Parathyroid adenoma (tissue), 2 donors: Measurements from ENCODE around the gene OPRL1.

ENCODE experiments used
- H2AFZ ChIP-seq: fragments of 300-600 bp; sonication (generic); one replicate; pipeline ENCODE4 v1.7.0; 2017; ENCODE audit warnings: antibody characterized with exemption, mild to moderate bottlenecking
- H3K27ac ChIP-seq: fragments of 300-600 bp; sonication (generic); one replicate; pipeline ENCODE4 v1.7.0; 2017
- H3K27me3 ChIP-seq: fragments of 300-600 bp; sonication (generic); one replicate; pipeline ENCODE4 v1.7.0; 2017; ENCODE audit warnings: low read length; ENCODE audit not compliant: control insufficient read depth, insufficient read depth
- H3K36me3 ChIP-seq: fragments of 300-600 bp; sonication (generic); one replicate; pipeline ENCODE4 v1.7.0; 2017; ENCODE audit warnings: low read length; ENCODE audit not compliant: control insufficient read depth, insufficient read depth
- H3K4me1 ChIP-seq: fragments of 300-600 bp; sonication (generic); one replicate; pipeline ENCODE4 v1.7.0; 2017; ENCODE audit warnings: control low read depth
- H3K4me2 ChIP-seq: fragments of 300-600 bp; sonication (generic); one replicate; pipeline ENCODE4 v1.7.0; 2017; ENCODE audit warnings: low read length
- H3K4me3 ChIP-seq: fragments of 300-600 bp; sonication (generic); one replicate; pipeline ENCODE4 v1.7.0; 2017; ENCODE audit warnings: low read depth, low read length
- H3K79me2 ChIP-seq: fragments of 300-600 bp; sonication (generic); one replicate; pipeline ENCODE4 v1.7.0; 2017; ENCODE audit warnings: control low read depth
- H3K9ac ChIP-seq: fragments of 300-600 bp; sonication (generic); one replicate; pipeline ENCODE4 v1.7.0; 2017; ENCODE audit warnings: mild to moderate bottlenecking
- H3K9me3 ChIP-seq: fragments of 300-600 bp; sonication (generic); one replicate; pipeline ENCODE4 v1.7.0; 2017; ENCODE audit warnings: low read length; ENCODE audit not compliant: control insufficient read depth
- CTCF ChIP-seq: fragments of 300-600 bp; sonication (generic); IDR thresholded peaks from one replicate; pipeline ENCODE4 v1.7.0; 2017; ENCODE audit warnings: antibody characterized with exemption, mild to moderate bottlenecking
- donor health status: primary hyperparathyroidism.

OPRL1 gene

GRCh38 chr20:64140061-64140931 lies 60.4 kb downstream of the OPRL1 start:
- no peak for TF ChIP-seq CTCF
- Histone ChIP-seq H3K4me2 (no peak overlapping the region), H3K79me2 (peaks cover 33% of the 10 kb centered on the region), H3K36me3 (no peaks in the 10 kb centered on the region), H3K4me3 (no peak overlapping the region), H3K9ac (no peak overlapping the region), H2AFZ (no peak overlapping the region), H3K27me3 (no peaks in the 10 kb centered on the region), H3K9me3 (no peaks in the 10 kb centered on the region), H3K4me1 (no peaks in the 10 kb centered on the region), H3K27ac (no peak overlapping the region)

GRCh38 chr20:64140956-64141355 lies 61.1 kb downstream of the OPRL1 start:
- Histone ChIP-seq H3K4me1 (no peaks in the 10 kb centered on the region), H3K36me3 (no peaks in the 10 kb centered on the region), H2AFZ (no peak overlapping the region), H3K9ac (no peak overlapping the region), H3K27ac (no peak overlapping the region), H3K9me3 (no peaks in the 10 kb centered on the region), H3K4me2 (no peak overlapping the region), H3K4me3 (no peak overlapping the region), H3K79me2 (peaks cover 36% of the 10 kb centered on the region), H3K27me3 (no peaks in the 10 kb centered on the region)
- no peak for TF ChIP-seq CTCF

GRCh38 chr20:64142590-64142989 lies 62.7 kb downstream of the OPRL1 start:
- no peak overlapping the region for H3K27ac ChIP-seq
- no peaks in the 10 kb centered on the region for H3K36me3 ChIP-seq
- no peaks in the 10 kb centered on the region for H3K27me3 ChIP-seq
- H3K79me2 ChIP-seq, result peaks cover 37% of the 10 kb centered on the region
- no peaks in the 10 kb centered on the region for H3K9me3 ChIP-seq
- H2AFZ ChIP-seq, result no peak overlapping the region
- H3K4me2 ChIP-seq, result no peak overlapping the region
- H3K4me3 ChIP-seq, result no peak overlapping the region
- no peak overlapping the region for H3K9ac ChIP-seq
- no peaks in the 10 kb centered on the region for H3K4me1 ChIP-seq
- no peak for TF ChIP-seq CTCF

DNA sequence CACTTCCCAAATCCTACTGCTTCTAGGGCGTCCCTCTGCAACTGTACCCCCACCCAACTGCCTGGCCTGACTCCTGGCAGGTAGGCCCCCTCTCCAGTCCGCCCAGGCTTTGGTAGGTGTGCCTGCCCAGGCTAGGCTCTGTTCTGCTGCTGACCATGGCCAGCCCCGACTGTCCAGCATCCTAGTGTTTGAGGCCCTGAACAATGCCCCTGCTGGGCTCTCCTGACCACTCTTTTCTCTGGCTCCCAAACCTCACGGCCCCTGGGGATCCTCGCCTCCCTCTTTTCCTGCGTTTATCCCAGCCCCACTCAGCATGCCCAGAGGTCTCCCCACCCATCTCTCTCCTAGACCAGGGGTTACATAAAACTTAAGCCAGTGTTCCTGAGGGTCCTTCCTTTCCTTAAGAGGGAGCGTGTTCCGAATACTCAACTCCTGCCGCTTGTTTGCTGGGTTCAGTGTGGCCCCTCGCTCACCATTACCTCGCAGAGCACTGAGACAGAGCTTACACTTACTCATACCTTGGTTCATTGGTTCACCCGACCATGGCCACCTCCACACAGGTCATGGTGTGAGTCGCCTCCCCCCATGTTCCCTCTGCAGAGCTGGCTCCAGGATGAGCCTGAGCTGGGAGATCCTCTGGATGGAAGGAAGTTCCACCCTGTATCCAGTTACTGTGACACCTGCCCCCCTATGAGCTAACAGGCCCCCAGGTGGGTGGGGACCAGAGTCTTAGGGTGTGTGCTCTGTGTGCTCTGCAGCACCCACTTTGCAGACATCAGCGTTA lies 63.3 kb downstream of the OPRL1 start:
- Histone ChIP-seq H3K9ac (no peak overlapping the region), H3K27me3 (no peaks in the 10 kb centered on the region), H3K79me2 (peaks cover 33% of the 10 kb centered on the region), H3K27ac (no peak overlapping the region), H2AFZ (no peak overlapping the region), H3K9me3 (no peaks in the 10 kb centered on the region), H3K4me3 (no peak overlapping the region), H3K4me1 (no peaks in the 10 kb centered on the region), H3K4me2 (no peak overlapping the region), H3K36me3 (no peaks in the 10 kb centered on the region)
- no peak for TF ChIP-seq CTCF
